Transverse colon (tissue), 4 donors: ENCODE results near the gene BICRA. TPM values are rescaled to one million over a fixed set of nuclear protein-coding genes. Genes with fewer than 3 reads are reported as not detected.

Experiments used
- DNase-seq: peaks from one replicate; pipeline ENCODE4 v3.0.0-alpha.2; 2019
- H3K27ac ChIP-seq, 4 donors: fragments of 200-600 bp; sonication (generic); 2 replicates each; pipeline ENCODE4 v1.5.1; 2016 to 2018; ENCODE audit warnings: inconsistent platforms in 4 of 4
- H3K27me3 ChIP-seq: fragments of 200-600 bp; sonication (generic); 2 replicates; pipeline ENCODE4 v1.5.1; 2017; ENCODE audit warnings: inconsistent platforms
- H3K36me3 ChIP-seq, 4 donors: fragments of 200-600 bp; sonication (generic); 2 replicates each; pipeline ENCODE4 v1.5.1; 2017 to 2019; ENCODE audit warnings: inconsistent platforms in 4 of 4
- H3K4me1 ChIP-seq, 4 donors: fragments of 200-600 bp; sonication (generic); 2 replicates each; pipeline ENCODE4 v1.5.1; 2017 to 2020; ENCODE audit warnings: inconsistent platforms in 4 of 4
- H3K4me3 ChIP-seq, 4 donors: fragments of 200-600 bp; sonication (generic); 1 replicate in 1 of 4; 2 replicates in 3 of 4; pipeline versions ENCODE4 v1.5.1 to v1.6.1; 2017 to 2019; ENCODE audit warnings: inconsistent platforms in 4 of 4
- H3K9me3 ChIP-seq, 2 donors: fragments of 200-600 bp; sonication (generic); 2 replicates each; pipeline ENCODE4 v1.5.1; 2017 to 2019; ENCODE audit warnings: inconsistent platforms in 2 of 2
- EP300 ChIP-seq: sonication (generic); formaldehyde crosslinking; IDR thresholded peaks from one replicate; pipeline ENCODE4 v1.6.1; 2017; ENCODE audit warnings: antibody characterized with exemption, low read depth
- POLR2A ChIP-seq: fragments of 450-650 bp; IDR thresholded peaks from one replicate; pipeline ENCODE4 v1.6.1; 2016; ENCODE audit warnings: antibody characterized with exemption, mild to moderate bottlenecking, moderate library complexity
- POLR2AphosphoS5 ChIP-seq, 3 donors: sonication (generic); formaldehyde crosslinking; IDR thresholded peaks; one replicate each; pipeline ENCODE4 v1.6.1; 2016; ENCODE audit warnings: antibody characterized with exemption in 3 of 3
- WGBS, 2 donors: methylation state at CpG; one replicate each; pipeline ENCODE4 v1.1.5; 2018; ENCODE audit warnings: low coverage in 1 of 2; 5-methylcytosine and 5-hydroxymethylcytosine counted together
- in situ Hi-C, 4 donors: fragments of 200-750 bp; cut with MboI; loops; one replicate each; pipeline versions ENCODE4 v1.15.0 to v1.15.1; 2017; ENCODE audit warnings: low sequenced_read_pairs in 3 of 4, low pct_ligation_motif_present in 1 of 4, low pct_unique_long_range_greater_than_20kb in 1 of 4
- intact Hi-C: fragments of 100-400 bp; cut with DNase I; formaldehyde crosslinking; loops from one replicate; pipeline ENCODE4 v1.15.1; 2023; ENCODE audit warnings: low total_unique reads
- total RNA-seq, 4 donors: library from RNA; depleted of rRNA; stranded (reverse); fragments of >200 nt; gene quantifications; one replicate each; pipeline ENCODE4 v1.1.0, GENCODE V29; 2016
- TF ChIP-seq, protein P1 (sequence below), 5 experiments: fragments of 200-600 bp in 3 of 5; fragments of 450-650 bp in 2 of 5; sonication (generic) in 3 of 5; IDR thresholded peaks; 1 replicate in 2 of 5; 2 replicates in 3 of 5; pipeline ENCODE4 v1.5.1; 2016 to 2017; ENCODE audit warnings: antibody characterized with exemption in 5 of 5, inconsistent platforms in 3 of 5, mild to moderate bottlenecking in 2 of 5, moderate library complexity in 1 of 5

The BICRA gene
- total RNA-seq, 4 donors from 2014 or later: 11.6 to 30.3 (median 13.2) TPM

GRCh38 chr19:47660435-47660832 lies 51.5 kb downstream of the BICRA start:
- Histone ChIP-seq H3K9me3 (no peaks in the 10 kb centered on the region), H3K27me3 (no peaks in the 10 kb centered on the region), H3K36me3 (no peaks in the 10 kb centered on the region), H3K27ac (peak overlapping the region; percentile 11 to 93 (median 67)), H3K4me3 (no peak overlapping the region), H3K4me1 (peaks cover 50 to 83% (median 68%) of the 10 kb centered on the region in 4 donors)
- TF ChIP-seq POLR2AphosphoS5 (IDR thresholded peaks at IDR 0.05): peak in 2 of 3 donors; percentile 38 to 59
- TF ChIP-seq, protein P1, sequence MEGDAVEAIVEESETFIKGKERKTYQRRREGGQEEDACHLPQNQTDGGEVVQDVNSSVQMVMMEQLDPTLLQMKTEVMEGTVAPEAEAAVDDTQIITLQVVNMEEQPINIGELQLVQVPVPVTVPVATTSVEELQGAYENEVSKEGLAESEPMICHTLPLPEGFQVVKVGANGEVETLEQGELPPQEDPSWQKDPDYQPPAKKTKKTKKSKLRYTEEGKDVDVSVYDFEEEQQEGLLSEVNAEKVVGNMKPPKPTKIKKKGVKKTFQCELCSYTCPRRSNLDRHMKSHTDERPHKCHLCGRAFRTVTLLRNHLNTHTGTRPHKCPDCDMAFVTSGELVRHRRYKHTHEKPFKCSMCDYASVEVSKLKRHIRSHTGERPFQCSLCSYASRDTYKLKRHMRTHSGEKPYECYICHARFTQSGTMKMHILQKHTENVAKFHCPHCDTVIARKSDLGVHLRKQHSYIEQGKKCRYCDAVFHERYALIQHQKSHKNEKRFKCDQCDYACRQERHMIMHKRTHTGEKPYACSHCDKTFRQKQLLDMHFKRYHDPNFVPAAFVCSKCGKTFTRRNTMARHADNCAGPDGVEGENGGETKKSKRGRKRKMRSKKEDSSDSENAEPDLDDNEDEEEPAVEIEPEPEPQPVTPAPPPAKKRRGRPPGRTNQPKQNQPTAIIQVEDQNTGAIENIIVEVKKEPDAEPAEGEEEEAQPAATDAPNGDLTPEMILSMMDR (IDR thresholded peaks at IDR 0.05): no peak
- intact Hi-C loops (no loop called here), in situ Hi-C loops (no loop called here)
- WGBS, 2 donors: 57% methylated on average over 6 of the region's 6 CpGs; no CpG with 5 or more reads in 1 of the 2 donors
- DNase-seq: peak; percentile 57

DNA sequence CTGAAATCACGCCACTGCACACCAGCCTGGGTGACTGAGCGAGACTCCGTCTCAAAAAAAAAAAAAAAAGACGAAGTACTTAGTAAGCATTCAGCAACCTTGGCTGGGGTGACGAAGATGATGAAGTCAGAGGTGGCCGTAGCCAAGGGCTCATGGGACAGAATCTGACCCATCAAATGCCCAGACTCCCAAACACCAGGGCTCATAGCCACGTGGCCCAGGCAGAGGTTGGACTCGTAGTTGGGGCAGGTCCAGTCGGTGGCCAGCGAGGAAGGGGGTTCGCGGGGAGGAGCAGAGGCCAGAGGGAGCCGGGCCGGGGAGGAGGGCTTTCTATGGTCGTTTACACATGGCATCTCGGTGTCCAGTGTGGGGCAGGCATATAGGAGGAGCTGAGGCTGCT lies 52.2 kb downstream of the BICRA start:
- no peak for TF ChIP-seq EP300
- Histone ChIP-seq H3K27ac (peak overlapping the region; percentile 76 to 93 (median 89)), H3K4me1 (peaks cover 57 to 90% (median 75%) of the 10 kb centered on the region in 4 donors), H3K4me3 (no peak overlapping the region), H3K36me3 (no peaks in the 10 kb centered on the region), H3K27me3 (no peaks in the 10 kb centered on the region), H3K9me3 (no peaks in the 10 kb centered on the region)
- no peak for DNase-seq
- intact Hi-C loops (no loop called here), in situ Hi-C loops (no loop called here)
- WGBS, 2 donors: 83 to 95% methylated on average over 12 to 16 of the region's 16 CpGs

- in situ Hi-C loops: no loop called here
Observed at GRCh38 chr19:47661611-47662010, 52.7 kb downstream of the BICRA start.

DNA sequence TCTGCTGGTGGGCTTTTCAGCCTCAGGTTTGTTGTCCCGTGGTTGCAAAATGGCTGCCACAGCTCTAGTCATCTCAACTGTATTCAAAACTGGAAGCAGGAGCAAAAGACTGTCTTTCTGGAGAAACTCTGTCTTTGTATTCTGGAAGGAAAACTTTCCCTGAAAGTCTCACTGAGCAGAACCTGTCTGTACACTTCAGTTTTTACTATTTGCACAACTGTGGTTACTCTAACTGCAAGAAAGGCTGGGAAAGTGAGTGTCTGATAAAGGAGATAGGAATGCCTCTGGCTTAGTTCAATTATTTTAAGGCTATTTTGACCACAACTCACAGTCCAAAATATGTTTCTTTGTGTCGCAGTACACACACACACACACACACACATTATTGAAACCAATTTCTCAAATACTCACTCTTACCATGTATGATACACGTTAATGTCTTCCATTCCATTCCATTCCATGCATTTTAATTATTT lies 54.5 kb downstream of the BICRA start:
- no peaks in the 10 kb centered on the region for H3K36me3 ChIP-seq
- peak overlapping the region; percentile 76 to 93 (median 89) for H3K27ac ChIP-seq
- peaks cover 66 to 89% (median 78%) of the 10 kb centered on the region in 4 donors for H3K4me1 ChIP-seq
- in situ Hi-C loops: no loop called here
- H3K9me3 ChIP-seq: no peaks in the 10 kb centered on the region
- DNase-seq: no peak
- no peaks in the 10 kb centered on the region for H3K27me3 ChIP-seq
- H3K4me3 ChIP-seq: no peak overlapping the region
- TF ChIP-seq, protein P1 (IDR thresholded peaks at IDR 0.05): no peak
- TF ChIP-seq POLR2AphosphoS5 (IDR thresholded peaks at IDR 0.05) (no peak), EP300 (no peak), POLR2A (no peak)
- WGBS, 2 donors: 59 to 70% methylated on average over 1 to 3 of the region's 3 CpGs
- intact Hi-C loops: loop anchor here (2.0 kb wide), 1 partner anchor 55 kb away; the partner anchor contains the start of gene BICRA

More at GRCh38 chr19:47661611-47662010, 52.7 kb downstream of the BICRA start:
- H3K4me3 ChIP-seq: no peak overlapping the region
- TF ChIP-seq, protein P1 (IDR thresholded peaks at IDR 0.05): no peak
- TF ChIP-seq POLR2A (no peak), EP300 (no peak), POLR2AphosphoS5 (IDR thresholded peaks at IDR 0.05) (no peak)
- no peak for DNase-seq
- no peaks in the 10 kb centered on the region for H3K9me3 ChIP-seq
- 80 to 93% methylated on average over 2 to 4 of the region's 4 CpGs for WGBS, 2 donors
- no peaks in the 10 kb centered on the region for H3K36me3 ChIP-seq
- no peaks in the 10 kb centered on the region for H3K27me3 ChIP-seq
- H3K4me1 ChIP-seq: peaks cover 61 to 95% (median 79%) of the 10 kb centered on the region in 4 donors
- peak overlapping the region; percentile 76 to 93 (median 89) for H3K27ac ChIP-seq
- intact Hi-C loops: loop anchor here (2.0 kb wide), 1 partner anchor 53 kb away; the partner anchor contains the start of gene BICRA
